Aorta (tissue), 5 donors: ENCODE results near the gene SPRING1. TPM values are rescaled to one million over a fixed set of nuclear protein-coding genes. Genes with fewer than 3 reads are reported as not detected.

Source experiments
- ATAC-seq: fragments of 200-7000 bp; cut with Tn5 transposase; one replicate; pipeline ENCODE4 v1.9.1; 2022; ENCODE audit warnings: moderate library complexity; ENCODE audit not compliant: low FRiP score
- DNase-seq, 2 donors: peaks; one replicate each; pipeline ENCODE4 v3.0.0-alpha.2; 2020
- H3K27ac ChIP-seq, 2 donors: one replicate each; pipeline ENCODE4 v1.5.1; 2013; ENCODE audit warnings: low read length in 2 of 2, mild to moderate bottlenecking in 2 of 2, moderate library complexity in 2 of 2, control low read depth in 1 of 2, inconsistent platforms in 1 of 2, low read depth in 1 of 2
- H3K27me3 ChIP-seq, 2 donors: one replicate each; pipeline ENCODE4 v1.6.1; 2013; ENCODE audit warnings: control low read depth in 1 of 2, low read length in 1 of 2, mild to moderate bottlenecking in 1 of 2, moderate library complexity in 1 of 2; ENCODE audit not compliant: insufficient read depth in 2 of 2, control insufficient read depth in 1 of 2
- H3K36me3 ChIP-seq, 2 donors: one replicate each; pipeline ENCODE4 v1.6.1; 2013; ENCODE audit warnings: control low read depth in 1 of 2, low read length in 1 of 2, mild to moderate bottlenecking in 1 of 2; ENCODE audit not compliant: insufficient read depth in 2 of 2, control insufficient read depth in 1 of 2
- H3K4me1 ChIP-seq, 2 donors: one replicate each; pipeline ENCODE4 v1.6.1; 2013; ENCODE audit warnings: low read length in 2 of 2, control low read depth in 1 of 2, mild to moderate bottlenecking in 1 of 2, moderate library complexity in 1 of 2; ENCODE audit not compliant: insufficient read depth in 2 of 2, control insufficient read depth in 1 of 2
- H3K4me3 ChIP-seq, 2 donors: one replicate each; pipeline ENCODE4 v1.5.1; 2013; ENCODE audit warnings: low read length in 2 of 2, control low read depth in 1 of 2, mild to moderate bottlenecking in 1 of 2
- H3K9me3 ChIP-seq: one replicate; pipeline ENCODE4 v1.6.1; 2013; ENCODE audit warnings: mild to moderate bottlenecking, low read length; ENCODE audit not compliant: control insufficient read depth
- WGBS, 2 donors: extraction: QIAGEN DNeasy Blood & Tissue Kit; methylation state at CpG; one replicate each; pipeline ENCODE4 v1.1.7; 2013; 5-methylcytosine and 5-hydroxymethylcytosine counted together
- intact Hi-C, 2 donors: fragments of 100-400 bp; cut with DNase I; formaldehyde crosslinking; loops; one replicate each; pipeline versions ENCODE4 v1.14.2 to v1.15.0; 2022
- long read RNA-seq, 2 donors: library from polyadenylated mRNA; unstranded; transcript quantifications; one replicate each; pipeline ENCODE4 v2.0.0, GENCODE V29; 2020 to 2021
- polyA plus RNA-seq, 2 donors: library from polyadenylated mRNA; stranded (reverse); fragments of 200-250 nt; gene quantifications; one replicate each; pipeline ENCODE4 v1.2.3, GENCODE V29; 2013
- total RNA-seq, 2 donors: library from RNA; stranded (reverse); fragmentation: NEBNext Ultra II Directional; extraction: Animal tissue kit (Norgen Biotek cat#: 25700); gene quantifications; one replicate each; pipeline ENCODE4 v1.2.1, GENCODE V29; 2021
- donor health status: healthy with polysubstance abuse.
- donor health status: Bipolar disorder and iron deficiency.
- donor health status: DM: no; HTN: no; CAD: no.
- donor health status: DM: no; HTN: no; CAD: no.
- donor health status: DM: yes; HTN: yes; CAD: no.

The SPRING1 gene, protein sequence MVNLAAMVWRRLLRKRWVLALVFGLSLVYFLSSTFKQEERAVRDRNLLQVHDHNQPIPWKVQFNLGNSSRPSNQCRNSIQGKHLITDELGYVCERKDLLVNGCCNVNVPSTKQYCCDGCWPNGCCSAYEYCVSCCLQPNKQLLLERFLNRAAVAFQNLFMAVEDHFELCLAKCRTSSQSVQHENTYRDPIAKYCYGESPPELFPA
- total RNA-seq, result 10 to 100 TPM; 16.5 to 18.9 TPM
- polyA plus RNA-seq, result 10 to 100 TPM; 12.7 to 13.9 TPM
- long read RNA-seq, donor 1, full-length matches to known transcripts, result 3 of 6 reads
- long read RNA-seq, donor 1, partial matches to known transcripts, result 0 of 6 reads
- long read RNA-seq, donor 1, other reads (novel, unspliced or antisense), result 3 of 6 reads
- long read RNA-seq, donor 2, full-length matches to known transcripts, result 4 of 7 reads
- long read RNA-seq, donor 2, partial matches to known transcripts, result 0 of 7 reads
- long read RNA-seq, donor 2, other reads (novel, unspliced or antisense), result 3 of 7 reads

DNA sequence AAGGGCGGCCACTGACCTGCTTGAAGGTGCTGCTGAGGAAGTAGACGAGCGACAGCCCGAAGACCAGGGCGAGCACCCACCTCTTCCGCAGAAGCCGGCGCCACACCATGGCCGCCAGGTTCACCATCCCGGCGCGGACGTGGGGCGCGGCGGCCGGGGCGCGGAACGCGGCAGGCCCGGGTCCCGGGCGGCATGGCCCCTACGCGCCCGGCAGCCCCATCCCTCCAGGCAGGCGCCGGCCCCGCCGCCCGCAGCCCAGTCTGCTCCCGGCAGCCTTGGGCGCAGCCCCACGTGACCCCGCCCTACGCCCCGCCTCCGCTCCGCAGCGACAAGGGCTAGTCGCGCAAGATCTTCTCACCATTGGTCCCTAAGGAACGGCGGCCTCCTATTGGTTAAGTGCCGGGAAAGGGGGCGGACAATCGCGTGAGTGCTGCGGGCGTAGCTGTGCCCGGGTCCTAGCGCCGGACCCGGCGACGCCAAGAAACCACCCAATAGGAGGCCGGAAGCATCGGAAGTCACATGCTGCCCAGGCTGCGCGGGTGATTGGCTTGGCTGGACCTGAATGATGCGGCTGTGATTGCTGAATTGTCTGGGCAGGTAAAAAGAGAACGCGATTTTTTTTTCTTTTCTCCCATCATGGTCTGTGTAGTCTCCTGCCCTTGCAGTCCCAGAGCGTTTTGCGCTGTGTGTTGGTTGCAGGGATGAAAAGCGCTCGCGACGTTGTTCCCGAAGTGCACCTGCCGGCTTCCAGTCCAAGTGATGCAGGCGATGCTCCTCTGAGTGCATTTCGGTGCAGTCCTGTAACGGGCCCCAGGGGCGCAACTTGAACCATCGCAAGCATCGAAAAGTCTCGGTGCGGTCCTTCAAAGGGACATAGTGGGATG, at the start of gene SPRING1, which contains the start of gene RNFT2:
Gene SPRING1 (minus strand): TSS at position 296 of the 884 bp plus-strand sequence. CDS start 169 bp downstream, at position 127.
Gene RNFT2 (plus strand): TSS at position 542 of the 884 bp plus-strand sequence. CDS start 2,183 bp downstream, outside the sequence.
- intact Hi-C loops, result loop anchor here in 1 of 2 donors (2.0 kb wide), 1 partner anchor 81 kb away; no protein-coding TSS in a partner anchor
- Histone ChIP-seq H3K4me3 (peak within 1 kb of the TSS; percentile 61 to 81), H3K27me3 (no peaks in the 10 kb centered on the region), H3K27ac (no peak within 1 kb of the TSS), H3K36me3 (no peaks in the 10 kb centered on the region), H3K4me1 (no peaks in the 10 kb centered on the region), H3K9me3 (no peaks in the 10 kb centered on the region)
- ATAC-seq (peak; percentile 100), DNase-seq (peak; percentile 99 to 100)
- WGBS, 2 donors, result 0% methylated on average over 56 to 80 of the region's 80 CpGs

DNA sequence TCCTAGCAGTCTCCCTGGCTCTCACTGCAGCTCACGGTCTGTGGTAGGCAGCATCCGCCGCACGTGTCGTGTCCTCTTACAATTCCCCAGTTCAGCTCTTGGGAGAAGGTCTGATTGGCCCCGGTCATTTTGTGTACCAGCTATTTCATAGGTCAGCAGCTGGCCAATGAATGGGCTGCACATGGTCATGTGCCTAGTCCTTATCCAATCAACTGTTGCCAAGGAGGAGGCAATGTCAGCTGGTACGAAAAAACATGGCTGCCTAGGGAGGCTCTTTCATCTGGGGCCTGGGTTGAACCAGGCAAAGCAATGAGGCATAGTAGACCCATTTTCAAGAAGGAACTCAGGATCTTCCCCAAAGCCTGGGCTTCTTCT, 46.4 kb upstream of the SPRING1 start:
- H3K4me1 ChIP-seq, result no peaks in the 10 kb centered on the region
- ATAC-seq (no peak), DNase-seq (no peak)
- H3K27ac ChIP-seq, result no peak overlapping the region
- H3K36me3 ChIP-seq, result no peaks in the 10 kb centered on the region
- H3K27me3 ChIP-seq, result no peaks in the 10 kb centered on the region
- intact Hi-C loops, result no loop called here
- no peak overlapping the region for H3K4me3 ChIP-seq
- WGBS, 2 donors, result 91 to 95% methylated on average over 7 of the region's 7 CpGs
- H3K9me3 ChIP-seq, result no peaks in the 10 kb centered on the region

DNA sequence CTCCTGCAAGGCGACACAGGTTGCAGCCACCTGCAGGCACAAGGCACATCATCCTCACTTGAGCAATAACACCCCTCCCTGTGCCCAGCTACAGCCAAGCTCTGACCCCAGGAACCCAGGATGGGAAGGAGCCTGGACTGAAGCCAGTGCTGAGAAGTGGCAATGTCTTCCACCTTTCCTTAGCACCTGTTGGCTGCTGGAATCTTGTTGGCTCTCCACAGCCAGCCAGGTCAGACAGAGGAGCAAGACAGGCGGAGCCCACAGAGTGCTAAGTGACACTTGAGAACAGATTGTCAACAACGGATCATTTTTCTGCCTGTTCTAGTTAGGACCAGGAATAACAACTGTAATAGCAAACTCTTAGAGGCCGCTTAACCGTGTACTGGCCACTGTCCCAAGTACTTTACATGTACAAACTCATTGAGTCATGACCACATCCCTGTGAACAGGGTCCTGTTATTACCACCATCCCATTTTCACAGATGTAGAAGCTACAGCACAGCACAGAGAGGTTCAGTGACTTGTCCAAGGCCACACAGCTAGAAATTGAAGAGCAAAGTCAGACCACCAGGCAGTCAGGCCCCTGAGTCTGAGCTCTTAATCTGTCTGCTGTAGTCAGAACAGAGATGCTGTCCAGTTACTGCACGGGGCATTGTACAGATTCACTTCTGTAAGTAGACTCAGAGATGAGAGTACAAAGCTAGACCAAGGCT, 45.8 kb upstream of the SPRING1 start:
- intact Hi-C loops, result no loop called here
- Histone ChIP-seq H3K27me3 (no peaks in the 10 kb centered on the region), H3K4me1 (no peaks in the 10 kb centered on the region), H3K9me3 (no peaks in the 10 kb centered on the region), H3K4me3 (no peak overlapping the region), H3K27ac (no peak overlapping the region), H3K36me3 (no peaks in the 10 kb centered on the region)
- 89 to 90% methylated on average over 6 of the region's 6 CpGs for whole genome bisulfite sequencing, 2 donors
- ATAC-seq (no peak), DNase-seq (no peak)

DNA sequence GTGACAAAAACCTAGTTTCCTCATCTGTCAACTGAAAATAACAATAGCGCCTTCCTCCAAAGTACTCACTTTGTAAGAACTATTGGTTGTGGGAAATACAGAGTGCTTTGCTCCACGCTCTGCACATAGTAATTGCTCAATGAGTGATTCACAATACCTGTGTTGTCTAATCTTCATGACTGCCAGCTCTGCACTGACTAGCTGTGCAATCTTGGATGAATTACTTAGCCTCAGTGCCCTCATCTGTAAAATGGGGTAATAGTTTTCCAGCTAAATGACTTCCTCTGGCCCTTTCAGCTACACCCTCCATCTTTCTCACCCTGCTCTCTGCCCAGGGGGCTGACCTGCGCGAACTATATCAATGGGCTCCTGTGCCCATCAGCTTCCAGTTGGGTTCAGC, 43.1 kb upstream of the SPRING1 start:
- ATAC-seq (no peak), DNase-seq (no peak)
- Histone ChIP-seq H3K27ac (no peak overlapping the region), H3K27me3 (no peaks in the 10 kb centered on the region), H3K4me3 (no peak overlapping the region), H3K4me1 (no peaks in the 10 kb centered on the region), H3K36me3 (no peaks in the 10 kb centered on the region), H3K9me3 (no peaks in the 10 kb centered on the region)
- WGBS, 2 donors, result 73 to 86% methylated on average over 4 of the region's 4 CpGs
- intact Hi-C loops, result no loop called here

DNA sequence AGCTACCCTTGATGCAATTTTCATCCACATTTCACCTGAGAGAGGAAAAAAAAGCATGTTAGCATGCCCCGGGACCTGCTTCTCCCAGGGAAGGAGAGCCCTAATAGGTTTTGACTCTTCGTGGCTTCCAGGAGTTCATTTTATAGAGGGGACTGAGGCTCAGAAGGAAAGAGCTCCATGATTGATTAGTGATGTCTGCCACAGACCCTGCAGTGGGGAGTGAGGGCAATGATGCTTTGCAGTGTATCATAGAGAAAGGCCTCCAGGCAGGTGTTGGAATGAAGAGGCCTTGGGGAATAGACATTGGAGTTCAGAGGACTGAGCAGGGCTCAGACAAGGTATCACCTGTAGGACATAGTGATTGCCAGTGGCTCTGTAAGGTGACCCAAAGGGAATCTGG, 41.7 kb upstream of the SPRING1 start:
- Histone ChIP-seq H3K4me3 (no peak overlapping the region), H3K36me3 (no peaks in the 10 kb centered on the region), H3K27me3 (no peaks in the 10 kb centered on the region), H3K27ac (no peak overlapping the region), H3K4me1 (no peaks in the 10 kb centered on the region), H3K9me3 (no peaks in the 10 kb centered on the region)
- no peak for ATAC-seq
- intact Hi-C loops, result loop anchor here in 1 of 2 donors (10.0 kb wide), 1 partner anchor 105 kb away; the partner anchor contains the start of gene HRK
- no peak for DNase-seq
- 94 to 98% methylated on average over 2 of the region's 2 CpGs for WGBS, 2 donors

DNA sequence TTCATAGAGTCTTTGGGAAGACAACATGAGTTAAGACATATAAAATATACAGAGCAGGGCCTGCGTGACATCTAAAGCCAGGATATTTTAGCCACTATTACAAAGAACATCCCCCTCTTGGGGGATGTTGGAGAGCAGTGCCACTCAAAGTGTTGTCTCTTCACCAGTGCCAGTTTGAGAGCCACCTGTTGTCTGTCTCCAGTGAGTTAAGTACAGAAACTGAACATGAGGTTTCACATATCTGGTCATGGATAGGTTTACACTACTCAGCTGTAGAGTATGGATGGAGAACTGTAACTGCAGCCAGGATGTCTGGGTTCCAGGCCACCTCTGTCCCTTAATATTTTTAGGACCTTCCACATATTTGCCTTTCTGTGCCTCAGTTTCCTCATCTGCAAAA, 39.4 kb upstream of the SPRING1 start:
- Histone ChIP-seq H3K27me3 (no peaks in the 10 kb centered on the region), H3K36me3 (no peaks in the 10 kb centered on the region), H3K4me1 (no peaks in the 10 kb centered on the region), H3K27ac (no peak overlapping the region), H3K9me3 (no peaks in the 10 kb centered on the region), H3K4me3 (no peak overlapping the region)
- 94 to 98% methylated on average over 1 of the region's 1 CpG for WGBS, 2 donors
- no peak for ATAC-seq
- no peak for DNase-seq
- intact Hi-C loops, result loop anchor here in 1 of 2 donors (10.0 kb wide), 1 partner anchor 108 kb away; the partner anchor contains the start of gene HRK

DNA sequence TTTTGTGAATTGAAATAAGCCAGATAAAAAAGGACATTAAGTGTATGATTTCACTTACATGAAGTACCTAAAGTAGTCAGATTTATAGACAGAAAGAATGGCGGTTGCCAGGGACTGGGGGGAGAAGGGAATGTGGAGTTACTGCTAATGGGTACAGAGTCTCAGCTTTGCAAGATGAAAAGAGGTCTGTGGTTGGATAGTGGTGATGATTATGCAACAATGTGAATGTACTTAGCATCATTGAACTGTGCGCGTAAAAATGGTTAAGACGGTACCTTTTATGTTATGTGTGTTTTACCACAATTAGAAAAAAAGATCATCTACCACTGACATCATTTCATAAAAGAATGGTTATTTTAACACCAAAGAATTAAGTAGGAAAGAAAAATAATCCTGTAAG, 36.2 kb upstream of the SPRING1 start:
- ATAC-seq (no peak), DNase-seq (no peak)
- Histone ChIP-seq H3K27ac (no peak overlapping the region), H3K36me3 (no peaks in the 10 kb centered on the region), H3K9me3 (no peaks in the 10 kb centered on the region), H3K4me1 (no peaks in the 10 kb centered on the region), H3K27me3 (no peaks in the 10 kb centered on the region), H3K4me3 (no peak overlapping the region)
- intact Hi-C loops, result loop anchor here in 1 of 2 donors (10.0 kb wide), 1 partner anchor 111 kb away; the partner anchor contains the start of gene HRK
- WGBS, 2 donors, result 72 to 86% methylated on average over 4 of the region's 4 CpGs

DNA sequence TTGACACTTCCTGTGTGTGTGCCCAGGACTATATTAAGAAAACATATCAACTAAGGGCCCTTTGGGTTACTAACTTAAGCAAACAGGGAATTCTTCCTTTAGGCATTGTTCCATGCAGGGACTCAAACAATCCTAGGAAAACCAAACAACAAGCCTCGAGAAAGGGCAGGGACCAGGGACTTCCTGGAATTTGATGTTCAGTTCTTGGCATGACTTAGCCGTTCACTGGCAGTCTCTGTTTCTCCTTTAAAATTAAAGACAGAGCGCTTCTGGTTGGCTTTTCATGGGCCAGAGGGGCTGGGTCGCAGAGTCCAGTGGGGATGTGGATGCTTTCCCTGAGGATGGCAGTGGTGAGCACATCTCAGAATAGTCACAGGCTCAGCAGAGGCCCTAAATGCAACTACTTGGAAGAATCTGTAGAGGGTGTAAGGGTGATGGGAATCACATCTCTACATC, 35.4 kb upstream of the SPRING1 start:
- H3K4me1 ChIP-seq, result no peaks in the 10 kb centered on the region
- H3K9me3 ChIP-seq, result no peaks in the 10 kb centered on the region
- WGBS, 2 donors, result 69 to 79% methylated on average over 4 of the region's 4 CpGs
- H3K36me3 ChIP-seq, result no peaks in the 10 kb centered on the region
- H3K27ac ChIP-seq, result no peak overlapping the region
- ATAC-seq (no peak), DNase-seq (peak in 1 of 2 donors; percentile 33)
- H3K4me3 ChIP-seq, result no peak overlapping the region
- H3K27me3 ChIP-seq, result no peaks in the 10 kb centered on the region
- intact Hi-C loops, result loop anchor here in 1 of 2 donors (10.0 kb wide), 1 partner anchor 111 kb away; the partner anchor contains the start of gene HRK
